WERI-Rb-1 (cell line): ENCODE results near the gene RYK.

Experiments used
- DNase-seq: peaks from one replicate; pipeline ENCODE4 v3.0.0-alpha.2; 2020
- H3K27ac ChIP-seq: fragments of 250-450 bp; sonication (Bioruptor Pico); 2 replicates; pipeline ENCODE4 v1.5.1; 2020; ENCODE audit warnings: mild to moderate bottlenecking, moderate library complexity
- H3K27me3 ChIP-seq: fragments of 250-450 bp; sonication (Bioruptor Pico); 2 replicates; pipeline ENCODE4 v1.5.1; 2021; ENCODE audit warnings: mild to moderate bottlenecking, low read depth, moderate library complexity; ENCODE audit not compliant: insufficient read depth, severe bottlenecking
- H3K36me3 ChIP-seq: fragments of 250-450 bp; sonication (Bioruptor Pico); 2 replicates; pipeline ENCODE4 v1.5.1; 2020; ENCODE audit warnings: mild to moderate bottlenecking, moderate library complexity
- H3K4me3 ChIP-seq: 2 replicates; pipeline ENCODE4 v1.5.1; 2011; ENCODE audit warnings: low read depth, mild to moderate bottlenecking, control low read depth, low read length
- H3K9me3 ChIP-seq: fragments of 250-450 bp; sonication (Bioruptor Pico); 2 replicates; pipeline ENCODE4 v1.5.1; 2021; ENCODE audit warnings: mild to moderate bottlenecking, moderate library complexity; ENCODE audit not compliant: severe bottlenecking
- CTCF ChIP-seq: IDR thresholded peaks from 2 replicates; pipeline ENCODE4 v1.5.1; 2011; ENCODE audit warnings: low read depth, mild to moderate bottlenecking, control low read depth, inconsistent platforms, low read length

The RYK gene

GRCh38 chr3:134126153-134126552 is 124.5 kb downstream of the RYK start:
- H3K27me3 ChIP-seq, result no peaks in the 10 kb centered on the region
- no peak for DNase-seq
- no peaks in the 10 kb centered on the region for H3K36me3 ChIP-seq
- H3K27ac ChIP-seq, result no peak overlapping the region
- H3K9me3 ChIP-seq, result peaks cover 6% of the 10 kb centered on the region
- H3K4me3 ChIP-seq, result no peak overlapping the region
- 0 out of 2 replicates have a peak, but pooled peaks have one; percentile 5 for TF ChIP-seq CTCF

GRCh38 chr3:134114726-134115125 is 135.9 kb downstream of the RYK start:
- Histone ChIP-seq H3K27me3 (no peaks in the 10 kb centered on the region), H3K36me3 (no peaks in the 10 kb centered on the region), H3K9me3 (no peaks in the 10 kb centered on the region), H3K27ac (no peak overlapping the region), H3K4me3 (no peak overlapping the region)
- no peak for DNase-seq
- no peak for TF ChIP-seq CTCF

GRCh38 chr3:134111616-134112015 is 139.0 kb downstream of the RYK start:
- H3K27ac ChIP-seq, result no peak overlapping the region
- no peaks in the 10 kb centered on the region for H3K27me3 ChIP-seq
- no peak for TF ChIP-seq CTCF
- H3K36me3 ChIP-seq, result no peaks in the 10 kb centered on the region
- no peak for DNase-seq
- no peak overlapping the region for H3K4me3 ChIP-seq
- no peaks in the 10 kb centered on the region for H3K9me3 ChIP-seq

- TF ChIP-seq CTCF, result no peak
- no peaks in the 10 kb centered on the region for H3K27me3 ChIP-seq
- no peaks in the 10 kb centered on the region for H3K9me3 ChIP-seq
- no peak for DNase-seq
- H3K4me3 ChIP-seq, result no peak overlapping the region
- H3K36me3 ChIP-seq, result no peaks in the 10 kb centered on the region
- H3K27ac ChIP-seq, result no peak overlapping the region
Observed at GRCh38 chr3:134110963-134111362, 139.7 kb downstream of the RYK start.
